Epithelial cell of esophagus (primary cell): ENCODE measurements around the gene EAF2.

ENCODE experiments used
- DNase-seq: peaks from one replicate; pipeline ENCODE4 v3.0.0; 2010; ENCODE audit warnings: low read depth
- H3K4me3 ChIP-seq: 2 replicates; pipeline ENCODE4 v1.5.1; 2011; ENCODE audit warnings: mild to moderate bottlenecking, low read length, control low read depth
- CTCF ChIP-seq: IDR thresholded peaks from 2 replicates; pipeline ENCODE4 v1.5.1; 2011; ENCODE audit warnings: low read depth, mild to moderate bottlenecking, low read length, control low read depth, inconsistent platforms; ENCODE audit not compliant: insufficient read depth; ENCODE audit errors: missing control alignments

The EAF2 gene

GRCh38 chr3:121803771-121804320 is 31.2 kb upstream of the EAF2 start:
- DNase-seq = no peak
- no peak for TF ChIP-seq CTCF
- no peak overlapping the region for H3K4me3 ChIP-seq

DNA sequence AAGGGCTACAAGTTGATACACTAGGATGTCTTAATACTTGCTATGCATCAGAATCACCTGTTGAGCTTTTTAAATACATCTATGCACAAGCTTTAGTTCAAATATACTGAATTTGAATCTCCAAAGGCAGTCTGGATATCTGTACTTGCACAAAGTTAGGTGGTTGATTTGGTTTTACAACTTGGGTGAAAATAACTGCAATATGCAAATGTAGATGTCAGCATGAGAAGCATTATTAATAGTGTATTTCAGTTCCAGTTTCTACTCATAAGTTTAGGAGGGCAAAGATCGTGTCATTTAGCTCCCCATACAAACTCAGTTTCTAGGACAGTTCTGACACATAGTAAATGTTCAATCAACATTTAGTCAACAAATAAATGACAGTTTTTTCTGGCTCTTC is 25.8 kb upstream of the EAF2 start:
- TF ChIP-seq CTCF = no peak
- H3K4me3 ChIP-seq = no peak overlapping the region
- no peak for DNase-seq

GRCh38 chr3:121817753-121818152 is 17.3 kb upstream of the EAF2 start:
- no peak overlapping the region for H3K4me3 ChIP-seq
- DNase-seq = no peak
- TF ChIP-seq CTCF = no peak

GRCh38 chr3:121818578-121818977 is 16.4 kb upstream of the EAF2 start:
- no peak for TF ChIP-seq CTCF
- no peak for DNase-seq
- no peak overlapping the region for H3K4me3 ChIP-seq

- no peak overlapping the region for H3K4me3 ChIP-seq
- TF ChIP-seq CTCF = no peak
- peak; percentile 36 for DNase-seq
Observed at GRCh38 chr3:121819236-121819635, 15.8 kb upstream of the EAF2 start.

GRCh38 chr3:121821421-121822199 is 13.4 kb upstream of the EAF2 start:
- no peak overlapping the region for H3K4me3 ChIP-seq
- no peak for TF ChIP-seq CTCF
- no peak for DNase-seq

DNA sequence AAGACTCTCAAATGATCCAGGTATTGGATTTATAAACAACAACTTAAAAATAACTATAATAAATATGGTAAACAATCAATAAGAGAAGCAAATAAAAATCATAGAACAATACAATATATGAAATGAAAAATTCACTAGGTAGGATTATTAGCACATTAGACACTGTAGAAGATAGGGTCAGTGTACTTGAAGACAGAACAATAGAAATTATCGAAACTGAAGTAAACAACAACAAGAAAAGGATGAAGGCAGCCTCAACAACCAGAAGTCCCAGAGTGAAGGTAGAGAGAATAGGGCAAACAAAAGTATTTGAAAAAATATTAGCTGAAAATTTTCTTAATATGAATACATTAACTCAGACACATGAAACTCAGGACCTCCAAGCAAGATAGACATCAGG is 12.0 kb upstream of the EAF2 start:
- DNase-seq = no peak
- no peak for TF ChIP-seq CTCF
- no peak overlapping the region for H3K4me3 ChIP-seq
